Activated B cell treated with CpG ODN at 0.5 μM for 24 hours (primary cell): Measurements from ENCODE around the gene UST. TPM values are rescaled to one million over a fixed set of nuclear protein-coding genes. Genes with fewer than 3 reads are reported as not detected.
A peak's percentile ranks its signal among the peaks of the same experiment; 100 is the strongest.

ENCODE experiments used
- ATAC-seq: fragments of 200-7000 bp; cut with Tn5 transposase; one replicate; pipeline ENCODE4 v1.10.0; 2021; ENCODE audit warnings: low read depth, mild to moderate bottlenecking, moderate library complexity
- CTCF ChIA-PET: fragments of 350-600 bp; sonication (Branson Sonifier 250); formaldehyde crosslinking; loops from one replicate; lab custom pipeline; 2021; ENCODE audit warnings: antibody characterized with exemption; lab: Charles Lee
- POLR2A ChIA-PET: fragments of 350-600 bp; sonication (Branson Sonifier 250); formaldehyde crosslinking; loops from one replicate; lab custom pipeline; 2021; ENCODE audit warnings: antibody characterized with exemption; lab: Charles Lee
- DNase-seq: peaks from one replicate; pipeline ENCODE4 v3.0.0; 2022
- H3K27ac Mint-ChIP-seq: one replicate; pipeline ENCODE4 v1.8.0; 2020; ENCODE audit warnings: mixed read lengths
- H3K27me3 Mint-ChIP-seq: one replicate; pipeline ENCODE4 v1.8.0; 2021; ENCODE audit warnings: mixed read lengths
- H3K36me3 Mint-ChIP-seq: one replicate; pipeline ENCODE4 v1.8.0; 2021; ENCODE audit warnings: low read depth, mixed read lengths
- H3K4me1 Mint-ChIP-seq: one replicate; pipeline ENCODE4 v1.8.0; 2021; ENCODE audit warnings: mixed read lengths
- H3K4me3 Mint-ChIP-seq: one replicate; pipeline ENCODE4 v1.8.0; 2020; ENCODE audit warnings: mild to moderate bottlenecking, mixed read lengths
- H3K9me3 Mint-ChIP-seq: one replicate; pipeline ENCODE4 v1.8.0; 2020; ENCODE audit warnings: mixed read lengths
- intact Hi-C: fragments of 100-400 bp; cut with micrococcal nuclease; formaldehyde crosslinking; loops from one replicate; pipeline ENCODE4 v1.15.1; 2024
- total RNA-seq: library from RNA; stranded (reverse); gene quantifications from 2 replicates; pipeline ENCODE4 v1.2.3, GENCODE V29; 2022
- TF ChIP-seq, protein P1 (sequence below): fragments of 200-600 bp; IDR thresholded peaks from one replicate; pipeline ENCODE4 v1.8.0; 2022; ENCODE audit warnings: antibody characterized with exemption, mild to moderate bottlenecking

UST gene
- total RNA-seq, 1 donor from 2014 or later: 18.1 TPM

DNA sequence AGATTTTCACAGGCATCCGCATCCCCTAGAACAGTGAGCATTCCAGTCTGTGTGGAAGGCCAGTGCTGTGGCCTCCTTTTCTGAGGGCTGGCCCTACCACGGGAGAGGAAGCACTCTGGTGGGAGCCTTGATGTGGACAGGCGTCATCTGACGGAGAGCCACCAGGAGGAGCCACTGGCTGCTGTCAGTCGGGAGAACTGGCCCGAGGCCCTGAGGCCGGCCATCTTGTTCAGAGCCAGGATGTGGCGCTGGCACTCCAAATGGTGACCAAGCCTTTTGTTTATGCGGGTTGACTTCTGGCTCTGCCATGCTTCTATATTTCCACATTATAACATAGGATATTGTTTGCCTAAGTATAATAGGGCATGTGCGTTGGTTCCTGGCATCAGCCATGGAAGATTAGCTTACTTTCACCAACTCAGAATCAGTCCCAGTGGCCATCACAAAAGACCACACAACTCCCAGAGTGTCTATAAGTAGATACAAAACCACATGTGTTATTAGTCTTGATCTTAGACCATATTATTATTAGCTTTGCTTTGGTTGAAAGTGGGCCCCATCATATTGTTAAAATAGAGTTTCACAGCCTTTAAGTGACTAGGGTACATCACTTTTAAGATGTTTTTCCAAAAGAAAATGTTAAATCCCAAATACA is 296.8 kb downstream of the UST start:
- Mint-ChIP-seq H3K4me1 (peaks cover 36% of the 10 kb centered on the region), H3K4me3 (no peak overlapping the region), H3K36me3 (peaks cover 14% of the 10 kb centered on the region), H3K9me3 (no peaks in the 10 kb centered on the region), H3K27ac (no peak overlapping the region), H3K27me3 (no peaks in the 10 kb centered on the region)
- ChIA-PET POLR2A (no interaction called here), CTCF (interaction anchor here (0.7 to 1.6 kb wide), 2 partner anchors 14 to 388 kb away, joined by 3 to 4 read pairs; no protein-coding TSS in a partner anchor)
- intact Hi-C loops: no loop called here
- ATAC-seq (peak; percentile 25), DNase-seq (no peak)
- TF ChIP-seq, protein P1, sequence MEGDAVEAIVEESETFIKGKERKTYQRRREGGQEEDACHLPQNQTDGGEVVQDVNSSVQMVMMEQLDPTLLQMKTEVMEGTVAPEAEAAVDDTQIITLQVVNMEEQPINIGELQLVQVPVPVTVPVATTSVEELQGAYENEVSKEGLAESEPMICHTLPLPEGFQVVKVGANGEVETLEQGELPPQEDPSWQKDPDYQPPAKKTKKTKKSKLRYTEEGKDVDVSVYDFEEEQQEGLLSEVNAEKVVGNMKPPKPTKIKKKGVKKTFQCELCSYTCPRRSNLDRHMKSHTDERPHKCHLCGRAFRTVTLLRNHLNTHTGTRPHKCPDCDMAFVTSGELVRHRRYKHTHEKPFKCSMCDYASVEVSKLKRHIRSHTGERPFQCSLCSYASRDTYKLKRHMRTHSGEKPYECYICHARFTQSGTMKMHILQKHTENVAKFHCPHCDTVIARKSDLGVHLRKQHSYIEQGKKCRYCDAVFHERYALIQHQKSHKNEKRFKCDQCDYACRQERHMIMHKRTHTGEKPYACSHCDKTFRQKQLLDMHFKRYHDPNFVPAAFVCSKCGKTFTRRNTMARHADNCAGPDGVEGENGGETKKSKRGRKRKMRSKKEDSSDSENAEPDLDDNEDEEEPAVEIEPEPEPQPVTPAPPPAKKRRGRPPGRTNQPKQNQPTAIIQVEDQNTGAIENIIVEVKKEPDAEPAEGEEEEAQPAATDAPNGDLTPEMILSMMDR: no peak

DNA sequence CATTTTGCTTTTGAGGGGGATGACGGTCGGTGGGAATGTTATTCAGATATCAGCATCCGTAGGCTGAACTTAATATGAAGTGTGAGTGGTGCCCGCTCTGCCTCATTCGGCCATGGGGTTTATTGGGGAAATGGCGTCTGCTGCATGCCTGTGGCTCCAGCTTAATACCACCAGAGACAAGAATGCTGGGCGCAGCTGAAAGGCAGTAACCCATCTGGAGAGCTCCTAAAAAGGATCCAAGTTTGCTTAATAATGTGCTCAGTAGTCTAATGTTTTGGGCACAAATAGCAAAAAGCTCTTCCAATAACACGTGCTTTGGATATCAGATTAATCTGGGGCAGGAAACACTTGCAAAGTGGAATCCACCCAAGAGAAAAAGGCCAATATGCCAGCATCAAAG is 297.7 kb downstream of the UST start:
- Mint-ChIP-seq H3K36me3 (peaks cover 13% of the 10 kb centered on the region), H3K4me1 (peaks cover 42% of the 10 kb centered on the region), H3K27me3 (no peaks in the 10 kb centered on the region), H3K27ac (no peak overlapping the region), H3K9me3 (no peaks in the 10 kb centered on the region), H3K4me3 (no peak overlapping the region)
- no peak for DNase-seq
- ATAC-seq: no peak
- CTCF ChIA-PET: interaction anchor here (0.7 to 2.3 kb wide), 5 partner anchors 14 to 387 kb away, joined by 3 to 8 read pairs (median 4); no protein-coding TSS in a partner anchor
- POLR2A ChIA-PET: interaction anchor here (0.6 to 1.4 kb wide), 4 partner anchors 11 to 381 kb away, joined by 3 to 4 read pairs (median 4); no protein-coding TSS in a partner anchor
- TF ChIP-seq, protein P1: no peak
- intact Hi-C loops: no loop called here

DNA sequence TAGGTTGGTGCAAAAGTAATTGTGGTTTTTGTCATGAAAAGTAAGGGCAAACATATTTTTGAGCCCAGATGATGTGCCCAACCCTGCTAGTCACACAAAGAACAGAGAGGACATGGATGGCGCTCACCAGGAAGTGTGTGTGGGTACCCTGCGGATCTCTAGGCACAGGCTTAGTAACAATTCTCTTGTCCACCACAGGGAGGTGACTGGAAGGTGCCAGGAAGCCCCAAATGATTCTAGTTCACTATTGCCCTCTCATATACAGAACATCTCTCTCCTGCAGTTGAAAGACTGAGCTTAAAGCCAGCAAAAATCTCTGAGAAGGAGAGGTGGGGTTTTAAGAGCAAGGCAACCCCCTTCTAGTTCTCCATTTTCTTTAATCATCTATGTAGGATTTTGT is 298.6 kb downstream of the UST start:
- CTCF ChIA-PET: interaction anchor here (1.0 to 2.3 kb wide), 11 partner anchors 9 to 474 kb away, joined by 3 to 13 read pairs (median 3); no protein-coding TSS in a partner anchor
- POLR2A ChIA-PET: interaction anchor here (1.3 to 1.4 kb wide), 2 partner anchors 12 to 15 kb away, joined by 4 read pairs; no protein-coding TSS in a partner anchor
- intact Hi-C loops: loop anchor here (1.0 kb wide), 1 partner anchor 21 kb away; no protein-coding TSS in a partner anchor

DNA sequence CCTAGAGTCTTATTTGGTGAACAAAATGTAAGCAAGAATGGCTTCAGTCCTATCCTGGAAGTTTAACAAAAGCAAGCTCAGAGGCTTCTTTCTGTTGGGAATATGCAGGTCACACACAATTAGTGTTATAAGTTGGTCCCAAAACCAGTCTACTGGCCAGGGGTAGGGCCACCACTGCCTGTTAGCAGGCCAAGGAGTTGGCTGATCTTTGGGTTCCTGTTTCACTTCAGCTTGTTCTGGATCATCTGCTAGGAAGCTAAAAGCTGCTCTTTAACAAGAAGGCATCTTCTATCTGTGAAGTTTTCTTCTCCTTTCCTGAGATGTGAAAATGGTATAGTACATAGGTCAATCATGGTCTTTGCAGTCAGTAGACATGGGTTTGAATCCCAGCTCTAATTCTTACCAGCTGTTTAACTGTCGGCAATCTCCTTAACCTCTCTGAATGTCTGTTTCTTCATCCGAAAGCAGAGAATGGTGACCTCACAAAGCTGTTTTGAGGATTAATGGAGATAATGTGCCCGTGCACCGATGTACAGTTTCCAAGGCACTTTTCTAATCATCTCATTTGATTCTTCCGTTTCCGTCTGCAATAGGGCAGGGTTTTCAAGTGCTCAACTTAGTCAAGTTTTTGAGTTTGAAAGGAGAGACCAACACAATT is 299.5 kb downstream of the UST start:
- Mint-ChIP-seq H3K36me3 (peaks cover 11% of the 10 kb centered on the region), H3K27ac (peak overlapping the region; percentile 73), H3K4me1 (peaks cover 45% of the 10 kb centered on the region), H3K27me3 (no peaks in the 10 kb centered on the region), H3K4me3 (peak overlapping the region; percentile 61), H3K9me3 (no peaks in the 10 kb centered on the region)
- TF ChIP-seq, protein P1: no peak
- DNase-seq (no peak), ATAC-seq (no peak)
- ChIA-PET POLR2A (interaction anchor here (1.0 kb wide), 1 partner anchor 9 kb away, joined by 3 read pairs; no protein-coding TSS in a partner anchor), CTCF (interaction anchor here (0.8 to 2.3 kb wide), 10 partner anchors 9 to 473 kb away, joined by 3 to 13 read pairs (median 3); no protein-coding TSS in a partner anchor)
- intact Hi-C loops: loop anchor here (2.0 kb wide), 1 partner anchor 13 kb away; no protein-coding TSS in a partner anchor

More for the DNA sequence above, 298.6 kb downstream of the UST start:
- Mint-ChIP-seq H3K4me3 (no peak overlapping the region), H3K27me3 (no peaks in the 10 kb centered on the region), H3K36me3 (peaks cover 11% of the 10 kb centered on the region), H3K27ac (peak overlapping the region; percentile 68), H3K9me3 (no peaks in the 10 kb centered on the region), H3K4me1 (peaks cover 45% of the 10 kb centered on the region)
- ATAC-seq (peak; percentile 60), DNase-seq (no peak)
- TF ChIP-seq, protein P1: no peak
